ENCODE data around the gene NEUROG3. TPM values are rescaled to one million over a fixed set of nuclear protein-coding genes. Genes with fewer than 3 reads are reported as not detected.

NEUROG3 gene
- total RNA-seq, 4 donors from 2014 or later, result not detected

- Histone ChIP-seq H3K9me3 (no peaks in the 10 kb centered on the region), H3K4me3 (no peak overlapping the region), H3K36me3 (no peaks in the 10 kb centered on the region), H3K27me3 (no peaks in the 10 kb centered on the region), H3K4me1 (no peaks in the 10 kb centered on the region), H3K27ac (no peak overlapping the region)
- TF ChIP-seq CTCF (IDR thresholded peaks at IDR 0.05 in 4 of 5, conservative IDR thresholded peaks at IDR 0.05 in 1 of 5) (no peak), POLR2A (IDR thresholded peaks at IDR 0.05) (no peak)
- DNase-seq (no peak), ATAC-seq (no peak)
- intact Hi-C loops (cut with DNase I; ENCODE audit: low total_unique reads), result no loop called here
- in situ Hi-C loops (cut with MboI; ENCODE audit: low sequenced_read_pairs in 4 of 4), result no loop called here
Observed at GRCh38 chr10:69533658-69534057, 39.6 kb downstream of the NEUROG3 start.

GRCh38 chr10:69527961-69528360 is 45.3 kb downstream of the NEUROG3 start:
- in situ Hi-C loops (cut with MboI; ENCODE audit: low sequenced_read_pairs in 4 of 4), result no loop called here
- TF ChIP-seq CTCF (IDR thresholded peaks at IDR 0.05 in 4 of 5, conservative IDR thresholded peaks at IDR 0.05 in 1 of 5), result no peak
- no peak for TF ChIP-seq POLR2A (IDR thresholded peaks at IDR 0.05)
- no peak overlapping the region for H3K27ac ChIP-seq
- no peaks in the 10 kb centered on the region for H3K27me3 ChIP-seq
- no peaks in the 10 kb centered on the region for H3K4me1 ChIP-seq
- H3K36me3 ChIP-seq, result no peaks in the 10 kb centered on the region
- intact Hi-C loops (cut with DNase I; ENCODE audit: low total_unique reads), result no loop called here
- no peak overlapping the region for H3K4me3 ChIP-seq
- ATAC-seq, result no peak
- DNase-seq, result no peak
- H3K9me3 ChIP-seq, result no peaks in the 10 kb centered on the region

Other genes starting within 250 kb of the NEUROG3 start
- gene TACR2, start 156.5 kb downstream of the NEUROG3 start, total RNA-seq, result under 1 TPM in 2 of 4 donors, not detected in 2; 0.36 to 0.49 TPM
- 10 to 100 TPM in 2 of 4 donors, 1 to 10 TPM in 2; 7.9 to 21.0 (median 11.8) TPM for gene TSPAN15, start 122.0 kb downstream of the NEUROG3 start, total RNA-seq
- gene FAM241B, start 56.8 kb upstream of the NEUROG3 start, total RNA-seq, result 1 to 10 TPM in 3 of 4 donors, not detected in 1; 1.1 to 2.6 (median 2.5) TPM
- gene COL13A1, start 228.5 kb upstream of the NEUROG3 start, total RNA-seq, result 1 to 10 TPM in 3 of 4 donors, under 1 TPM in 1; 0.19 to 6.9 (median 2.4) TPM